HG03095 (cell line): ENCODE results near the gene AUTS2.

Experiments used
- ATAC-seq: cut with Tn5 transposase; IDR thresholded peaks from one replicate; pipeline ENCODE4 v1.9.1; 2021; ENCODE audit warnings: moderate library complexity; ENCODE audit not compliant: unreplicated experiment

The AUTS2 gene

DNA sequence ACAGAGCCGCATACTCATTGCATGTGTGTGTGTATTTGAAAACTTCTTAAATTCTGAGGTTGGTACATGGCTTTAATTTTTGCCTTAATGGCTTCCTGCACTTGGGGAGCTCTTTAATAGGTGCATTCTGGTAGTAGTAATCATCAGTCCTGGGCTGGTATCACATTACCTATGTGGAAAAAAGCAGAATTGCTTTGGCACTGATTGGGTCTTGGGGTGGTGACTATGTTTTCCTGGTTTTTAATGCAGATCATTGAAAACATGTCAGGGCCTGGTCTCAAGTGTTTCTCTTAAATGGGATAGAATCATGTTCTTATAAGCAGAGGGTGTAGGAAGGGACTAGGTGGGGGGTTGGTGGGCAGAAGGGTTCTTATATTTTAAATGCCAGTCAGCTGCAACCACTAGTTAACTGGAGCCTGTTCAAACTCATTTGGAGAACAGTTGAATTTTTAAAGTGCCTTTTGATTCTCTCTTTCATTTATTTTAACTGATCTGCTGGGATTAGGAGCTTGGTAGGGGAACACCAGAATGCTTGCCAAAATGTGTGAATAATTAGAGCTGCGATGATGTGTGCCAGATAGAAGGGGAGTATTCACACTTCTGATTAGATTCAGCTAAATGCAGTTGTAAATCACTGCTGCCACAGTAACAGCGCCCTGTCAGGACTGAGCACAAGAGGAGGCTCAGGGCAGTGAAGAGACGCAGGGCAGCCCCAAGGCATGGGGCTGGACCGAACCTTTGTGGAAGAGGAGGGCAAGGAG, 900.1 kb downstream of the AUTS2 start:
- no peak for ATAC-seq

DNA sequence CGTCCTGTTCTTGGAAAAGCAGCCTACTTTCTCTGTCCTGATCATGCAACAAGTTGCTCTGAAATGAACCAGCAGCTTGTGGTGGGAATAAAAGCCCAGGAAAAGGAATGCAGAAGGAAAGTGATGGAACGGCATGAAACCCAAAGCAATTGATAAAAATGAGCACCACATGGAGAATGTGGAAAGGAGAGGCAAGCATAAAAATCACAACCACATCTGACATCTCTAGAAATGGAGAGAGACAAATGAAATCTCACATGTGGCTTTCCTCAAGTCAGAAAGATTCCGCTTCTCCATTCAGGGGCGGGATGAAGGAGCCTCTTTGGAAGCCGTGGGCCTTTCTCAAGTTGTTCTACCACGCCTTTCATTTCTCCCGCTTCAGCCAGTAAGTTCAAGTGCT, 902.0 kb downstream of the AUTS2 start:
- no peak for ATAC-seq

DNA sequence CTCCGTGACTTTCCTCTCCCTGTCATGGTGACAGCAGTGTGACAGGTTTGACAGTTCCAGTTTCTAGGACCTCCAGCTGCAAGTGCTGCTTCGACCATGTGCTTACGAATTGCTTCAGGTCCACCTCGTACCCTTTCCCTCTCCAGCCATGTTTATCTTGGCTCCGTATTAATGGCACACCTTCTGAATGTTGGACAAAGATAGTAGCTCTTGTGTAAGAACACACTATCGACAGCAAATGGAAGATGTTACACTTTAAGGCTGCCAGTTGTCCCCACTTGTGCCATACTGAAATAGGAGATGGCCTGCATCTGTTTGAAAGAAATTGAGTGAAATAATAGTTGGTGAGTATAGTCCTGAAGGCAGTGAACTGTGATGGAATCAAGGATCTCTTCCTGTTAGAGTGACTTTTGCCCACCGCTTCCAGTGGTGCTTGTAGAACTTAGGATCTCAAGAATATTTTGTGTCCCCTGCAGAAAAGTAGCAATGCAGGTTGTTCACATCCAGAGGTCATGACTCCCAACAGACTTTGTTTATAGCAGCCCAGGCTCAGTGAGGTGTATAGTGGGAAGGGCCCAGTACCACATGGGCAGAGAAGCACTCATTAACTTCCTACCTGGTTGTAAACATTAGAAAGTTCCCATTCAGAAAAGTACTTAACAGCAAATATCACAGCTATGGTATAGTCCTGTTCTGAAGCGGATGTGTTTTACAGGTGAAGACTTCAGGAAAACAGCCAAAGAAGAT, 904.0 kb downstream of the AUTS2 start:
- no peak for ATAC-seq

DNA sequence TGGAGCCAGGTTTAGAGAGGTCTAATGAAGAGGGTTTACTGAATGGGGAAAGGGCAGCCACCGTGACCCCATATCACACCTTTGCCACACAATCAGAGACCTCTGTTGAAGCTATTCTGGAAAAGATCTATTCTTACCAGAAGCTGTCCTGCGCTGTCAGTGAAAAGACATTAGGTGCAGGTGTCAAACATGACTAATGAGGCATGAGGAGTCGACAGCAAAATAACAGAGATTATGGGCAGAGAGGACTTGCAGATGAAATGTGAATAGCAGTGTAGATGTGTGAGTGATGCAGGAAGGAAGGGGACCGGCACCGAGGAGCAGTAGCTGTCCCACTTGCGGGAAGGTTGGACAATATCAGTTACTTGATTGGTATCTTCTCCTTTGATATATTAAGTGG, 906.0 kb downstream of the AUTS2 start:
- no peak for ATAC-seq

- no peak for ATAC-seq
Measured at GRCh38 chr7:70505468-70505867, 907.2 kb downstream of the AUTS2 start.

DNA sequence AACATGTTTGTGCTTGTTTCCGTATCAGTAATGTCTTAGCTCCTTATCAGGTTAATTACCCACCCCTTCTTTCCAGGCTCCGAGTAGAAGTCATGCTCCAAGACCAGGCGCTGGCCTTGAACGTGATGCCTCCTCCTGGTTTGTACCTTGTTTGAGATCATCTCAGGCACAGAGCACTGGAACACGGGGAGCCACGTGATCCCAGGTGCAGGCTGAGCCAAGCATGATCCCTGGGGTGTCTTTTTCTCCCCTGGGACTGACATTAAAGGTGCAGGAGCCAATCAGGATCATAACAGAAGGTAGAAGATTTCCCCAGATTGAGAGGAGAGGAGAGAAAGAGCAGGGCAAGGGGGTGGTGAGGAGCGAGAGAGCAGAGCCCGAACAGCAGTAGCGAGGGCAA, 907.6 kb downstream of the AUTS2 start:
- ATAC-seq, result no peak

DNA sequence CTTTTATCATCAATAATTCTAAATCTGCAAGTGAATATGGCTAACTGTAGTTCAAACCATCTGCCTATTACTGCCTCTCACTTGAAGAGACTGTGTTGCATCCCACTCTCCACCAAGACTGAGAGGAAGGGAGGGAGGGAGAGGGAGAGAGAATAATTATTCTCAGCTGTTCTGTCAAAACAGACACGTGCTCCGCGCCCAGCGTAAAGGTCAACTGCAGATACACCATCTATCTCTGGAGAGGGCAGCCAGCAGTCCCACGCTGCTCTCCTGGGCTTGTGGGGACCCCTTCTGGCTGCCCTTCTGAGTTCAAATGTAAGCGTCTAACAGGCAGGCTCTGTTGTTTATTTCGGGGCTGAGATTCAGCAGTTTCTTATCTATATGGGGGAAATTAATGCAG, 908.2 kb downstream of the AUTS2 start:
- no peak for ATAC-seq

GRCh38 chr7:70512144-70512543, 913.9 kb downstream of the AUTS2 start:
- no peak for ATAC-seq

DNA sequence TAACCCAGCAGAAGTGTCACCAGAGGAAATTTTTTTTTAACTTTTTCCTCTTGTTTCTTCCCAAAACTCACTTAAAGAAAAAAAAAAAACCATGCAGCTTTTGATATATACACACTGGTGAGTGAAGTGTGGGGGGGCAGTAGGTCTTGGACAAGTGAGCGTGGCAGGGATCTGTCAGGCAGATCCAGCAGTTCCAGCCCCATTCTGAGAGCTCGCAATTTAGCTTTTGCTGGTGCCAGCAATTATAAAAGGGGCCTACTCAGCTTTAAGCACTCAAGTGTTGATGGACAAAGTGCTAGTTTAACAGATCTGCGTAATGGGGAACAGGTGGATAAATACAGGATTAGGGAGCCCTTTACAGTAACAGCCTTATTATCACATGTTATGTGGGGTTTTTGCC, 914.5 kb downstream of the AUTS2 start:
- no peak for ATAC-seq

- no peak for ATAC-seq
Measured at GRCh38 chr7:70520611-70521010, 922.3 kb downstream of the AUTS2 start.

DNA sequence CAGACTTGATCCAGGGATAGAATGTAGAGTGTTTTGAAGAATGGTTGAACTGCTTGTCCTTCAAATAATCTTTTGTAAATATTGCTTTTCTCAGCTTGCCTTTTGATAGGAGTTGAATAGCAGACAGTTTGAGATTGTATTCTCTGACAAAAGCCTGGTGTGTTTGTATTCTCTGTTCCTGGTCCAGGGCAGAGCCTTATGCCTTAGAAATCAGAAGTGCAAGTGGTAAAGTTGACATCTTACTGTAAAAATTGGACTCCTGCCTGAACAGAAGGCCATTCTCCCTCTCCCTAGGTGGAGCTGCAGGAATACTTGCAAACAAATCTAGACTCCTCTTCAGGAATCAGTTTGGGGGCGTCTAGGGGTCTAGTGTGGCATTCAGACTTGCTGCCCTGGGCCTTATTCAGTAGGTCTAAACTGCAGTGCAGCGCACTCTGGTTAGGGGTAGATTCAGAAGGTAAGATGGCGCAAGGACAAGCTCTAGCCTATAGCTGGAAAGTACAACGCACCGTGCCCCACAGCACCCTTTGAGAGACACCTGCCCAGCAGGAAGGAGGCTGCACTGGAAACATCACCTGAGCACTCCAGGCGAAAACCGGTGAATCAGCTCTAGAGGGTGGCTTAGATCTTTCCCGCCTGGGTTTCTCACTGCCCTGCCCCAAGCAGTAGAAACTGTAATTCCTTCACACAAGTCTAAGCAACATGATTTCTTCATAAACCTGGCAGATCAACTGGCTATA, 925.1 kb downstream of the AUTS2 start:
- no peak for ATAC-seq

GRCh38 chr7:70523989-70524351, 925.7 kb downstream of the AUTS2 start:
- ATAC-seq, result no peak

DNA sequence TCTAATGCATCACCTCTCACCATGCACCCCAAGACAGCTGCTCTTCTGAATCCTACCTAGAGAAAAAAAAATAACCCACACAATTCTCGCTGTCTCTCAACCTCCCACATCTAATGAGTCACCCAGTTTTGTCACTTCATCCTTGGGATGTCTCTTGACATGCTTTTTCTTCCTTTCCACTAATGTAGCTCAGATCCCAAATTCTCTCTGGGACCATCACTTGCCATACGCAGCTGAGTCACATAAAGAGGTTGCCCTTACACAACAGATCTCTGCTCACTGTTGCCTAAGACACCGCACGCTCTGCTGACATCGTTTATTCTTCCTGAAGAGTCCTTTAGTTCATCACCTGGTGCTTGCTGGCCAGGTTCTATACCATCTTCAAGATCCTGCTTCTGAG, 927.7 kb downstream of the AUTS2 start:
- no peak for ATAC-seq

DNA sequence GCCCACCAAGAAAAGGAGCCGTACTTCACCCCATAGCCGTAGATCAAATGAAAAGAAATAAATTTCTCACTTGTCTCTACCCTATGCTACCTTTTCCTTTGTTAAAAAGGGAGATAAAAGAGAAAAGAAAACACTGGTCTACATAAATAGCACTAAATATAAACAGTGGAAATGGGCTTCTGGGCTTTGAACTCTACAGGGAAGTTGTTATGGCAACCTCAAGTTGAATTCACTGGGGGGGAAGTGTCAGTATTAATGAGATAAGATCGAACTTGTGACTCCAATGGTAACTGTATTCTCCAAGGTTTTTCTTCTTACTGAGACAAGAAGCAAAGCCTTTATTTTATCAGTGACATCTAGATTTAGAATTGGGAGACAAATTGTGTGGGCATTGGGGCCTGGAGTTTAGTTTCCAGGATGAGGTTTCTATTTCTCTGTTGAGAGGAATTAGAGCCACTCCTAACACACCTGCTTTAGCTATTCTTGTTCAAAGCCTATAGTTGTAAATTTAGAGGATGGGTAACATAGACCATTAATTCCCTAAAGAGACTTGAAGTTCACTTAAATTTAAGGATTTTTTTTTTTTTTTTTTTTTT, 929.3 kb downstream of the AUTS2 start:
- no peak for ATAC-seq

- no peak for ATAC-seq
Measured at GRCh38 chr7:70529436-70529835, 931.2 kb downstream of the AUTS2 start.

DNA sequence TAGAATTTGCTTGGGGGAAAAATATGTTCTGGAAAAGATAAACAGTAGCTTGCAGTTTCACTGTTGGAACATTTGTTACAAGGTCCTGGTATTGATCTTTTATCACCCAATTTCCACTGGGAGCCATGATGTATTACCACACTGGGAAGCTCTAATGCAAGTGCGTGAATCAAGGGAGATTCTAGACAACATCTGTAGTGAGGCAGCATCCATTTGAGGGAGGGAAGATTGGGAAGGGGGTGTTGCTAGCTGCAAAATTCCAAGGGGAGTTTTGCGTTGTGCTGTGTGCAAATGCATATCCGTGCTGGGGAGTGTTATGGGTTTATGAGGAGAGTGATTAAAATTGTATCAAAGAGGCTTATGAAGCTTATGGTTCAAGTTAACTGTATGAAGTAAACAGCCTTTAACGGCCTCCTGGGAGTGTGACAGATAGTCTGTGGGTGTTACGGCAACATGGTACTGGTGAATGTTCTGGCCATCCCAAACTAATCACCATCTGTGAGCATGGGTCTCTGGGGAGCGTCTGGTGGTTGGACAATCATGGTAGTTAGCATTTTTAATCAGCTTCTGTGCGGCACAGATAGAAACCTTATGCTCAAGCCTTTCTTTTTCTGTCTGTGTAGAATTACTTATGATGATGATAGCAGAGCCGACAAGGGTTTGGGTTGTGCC, 931.8 kb downstream of the AUTS2 start:
- no peak for ATAC-seq

DNA sequence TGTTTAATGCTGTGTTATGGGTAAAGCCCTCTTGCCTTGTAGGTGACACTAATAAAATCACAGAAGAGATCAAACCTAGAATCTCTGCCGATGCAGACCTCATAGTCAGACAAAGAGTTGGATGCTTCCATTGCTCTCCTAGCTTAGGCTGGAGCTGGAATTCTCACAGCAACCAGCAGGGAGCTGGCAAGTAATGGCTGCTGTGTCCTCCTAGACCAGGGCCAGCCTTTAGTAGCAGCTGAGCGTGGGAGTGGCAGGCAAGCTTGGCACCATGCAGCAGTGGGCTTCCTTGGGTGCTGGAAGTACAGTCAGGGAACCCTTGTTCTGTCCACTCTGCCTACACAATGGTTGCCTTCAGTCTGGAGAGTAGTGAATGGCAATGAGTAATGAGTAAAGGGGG, 935.3 kb downstream of the AUTS2 start:
- ATAC-seq, result no peak

GRCh38 chr7:70539205-70539604, 940.9 kb downstream of the AUTS2 start:
- no peak for ATAC-seq

DNA sequence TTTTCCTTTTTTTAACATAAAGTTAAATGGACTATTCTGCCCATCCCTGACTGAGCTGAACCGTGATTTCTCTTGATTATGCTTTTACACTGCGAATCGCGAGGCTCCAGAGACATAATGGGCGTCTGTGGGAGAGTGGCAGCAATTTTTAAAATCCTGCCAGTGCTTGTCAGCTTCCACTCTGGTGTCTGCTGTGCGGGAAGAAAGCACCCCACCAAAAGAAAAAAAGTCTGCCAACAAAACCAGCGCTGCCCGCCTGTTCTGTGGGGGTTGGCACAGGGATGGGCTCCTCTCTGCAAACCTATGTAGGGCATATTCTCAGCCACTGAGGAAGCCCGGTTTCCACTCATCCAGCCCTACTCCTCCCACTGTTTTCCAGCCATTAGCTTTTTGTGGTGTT, 941.3 kb downstream of the AUTS2 start:
- ATAC-seq, result no peak

DNA sequence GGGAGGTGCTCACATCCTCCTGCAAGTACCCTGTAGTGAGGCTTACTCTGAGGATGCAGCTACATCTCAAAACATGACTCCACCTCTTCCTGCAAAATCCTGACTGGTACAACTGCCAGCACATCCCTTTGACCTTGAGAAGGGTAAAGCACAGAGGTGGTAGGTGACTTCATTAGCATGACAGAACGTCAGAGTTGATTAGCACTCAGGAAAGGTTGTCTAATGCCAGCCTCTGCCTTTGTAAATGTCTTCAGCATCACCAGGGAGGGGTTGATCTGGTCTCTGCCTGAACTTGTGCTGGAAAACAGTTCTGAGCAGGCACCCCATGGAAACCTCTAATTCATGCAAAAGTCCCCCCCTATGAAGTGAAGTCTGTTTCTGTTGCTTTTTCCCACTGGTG, 942.4 kb downstream of the AUTS2 start:
- ATAC-seq, result no peak

DNA sequence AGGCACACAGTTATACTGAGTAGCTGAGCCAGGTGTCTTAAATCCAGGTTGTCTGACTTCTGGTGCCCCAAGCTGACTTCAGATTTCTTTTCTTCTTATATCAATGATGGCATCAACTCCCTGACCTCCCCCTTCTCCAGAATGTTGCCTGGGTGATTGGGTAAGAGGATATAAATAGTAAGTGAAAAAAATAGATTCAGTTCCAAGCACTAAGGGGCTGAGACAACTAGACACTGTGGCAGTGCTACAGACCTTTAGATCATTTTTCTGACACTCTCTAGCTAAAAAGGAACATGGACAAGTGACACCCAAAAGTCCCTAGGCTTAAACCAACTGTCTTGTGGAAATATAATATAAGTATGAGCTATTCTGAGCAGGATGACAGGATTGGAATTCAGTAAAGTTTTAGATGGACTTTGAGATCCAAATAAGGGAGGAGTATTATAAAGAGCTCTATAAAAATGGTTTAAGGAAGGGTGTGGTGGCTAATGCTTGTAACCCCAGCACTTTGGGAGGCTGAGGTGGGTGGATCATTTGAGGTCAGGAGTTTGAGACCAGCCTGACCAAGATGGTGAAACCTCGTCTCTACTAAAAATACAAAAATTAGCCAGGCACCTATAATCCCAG, 944.6 kb downstream of the AUTS2 start:
- ATAC-seq, result no peak
